ENCODE data around the gene MUC16. TPM values are rescaled to one million over a fixed set of nuclear protein-coding genes. Genes with fewer than 3 reads are reported as not detected.

MUC16 gene
- total RNA-seq, 4 donors from 2014 or later: 0.02 to 0.55 (median 0.04) TPM; not detected in 1

- H3K4me3 ChIP-seq (ENCODE audit: low read depth, poor library complexity, severe bottlenecking): no peak overlapping the region
- intact Hi-C loops (cut with DNase I; ENCODE audit: low total_unique reads): no loop called here
- no peak for DNase-seq (ENCODE audit: low spot score in 2 of 2)
- TF ChIP-seq, protein P1, sequence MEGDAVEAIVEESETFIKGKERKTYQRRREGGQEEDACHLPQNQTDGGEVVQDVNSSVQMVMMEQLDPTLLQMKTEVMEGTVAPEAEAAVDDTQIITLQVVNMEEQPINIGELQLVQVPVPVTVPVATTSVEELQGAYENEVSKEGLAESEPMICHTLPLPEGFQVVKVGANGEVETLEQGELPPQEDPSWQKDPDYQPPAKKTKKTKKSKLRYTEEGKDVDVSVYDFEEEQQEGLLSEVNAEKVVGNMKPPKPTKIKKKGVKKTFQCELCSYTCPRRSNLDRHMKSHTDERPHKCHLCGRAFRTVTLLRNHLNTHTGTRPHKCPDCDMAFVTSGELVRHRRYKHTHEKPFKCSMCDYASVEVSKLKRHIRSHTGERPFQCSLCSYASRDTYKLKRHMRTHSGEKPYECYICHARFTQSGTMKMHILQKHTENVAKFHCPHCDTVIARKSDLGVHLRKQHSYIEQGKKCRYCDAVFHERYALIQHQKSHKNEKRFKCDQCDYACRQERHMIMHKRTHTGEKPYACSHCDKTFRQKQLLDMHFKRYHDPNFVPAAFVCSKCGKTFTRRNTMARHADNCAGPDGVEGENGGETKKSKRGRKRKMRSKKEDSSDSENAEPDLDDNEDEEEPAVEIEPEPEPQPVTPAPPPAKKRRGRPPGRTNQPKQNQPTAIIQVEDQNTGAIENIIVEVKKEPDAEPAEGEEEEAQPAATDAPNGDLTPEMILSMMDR (IDR thresholded peaks at IDR 0.05): no peak
- no peak for TF ChIP-seq POLR2A (IDR thresholded peaks at IDR 0.05)
- WGBS, 2 donors: 89 to 93% methylated on average over 5 of the region's 5 CpGs
Observed at GRCh38 chr19:9000933-9001332, 9.3 kb downstream of the MUC16 start.

- no peak for DNase-seq (ENCODE audit: low spot score in 2 of 2)
- TF ChIP-seq, protein P1 (IDR thresholded peaks at IDR 0.05): no peak
- TF ChIP-seq POLR2A (IDR thresholded peaks at IDR 0.05): no peak
- H3K4me3 ChIP-seq (ENCODE audit: low read depth, poor library complexity, severe bottlenecking): no peak overlapping the region
- intact Hi-C loops (cut with DNase I; ENCODE audit: low total_unique reads): no loop called here
- WGBS, 2 donors: 80 to 83% methylated on average over 10 of the region's 10 CpGs
Observed at GRCh38 chr19:8988204-8988603, 22.0 kb downstream of the MUC16 start.

DNA sequence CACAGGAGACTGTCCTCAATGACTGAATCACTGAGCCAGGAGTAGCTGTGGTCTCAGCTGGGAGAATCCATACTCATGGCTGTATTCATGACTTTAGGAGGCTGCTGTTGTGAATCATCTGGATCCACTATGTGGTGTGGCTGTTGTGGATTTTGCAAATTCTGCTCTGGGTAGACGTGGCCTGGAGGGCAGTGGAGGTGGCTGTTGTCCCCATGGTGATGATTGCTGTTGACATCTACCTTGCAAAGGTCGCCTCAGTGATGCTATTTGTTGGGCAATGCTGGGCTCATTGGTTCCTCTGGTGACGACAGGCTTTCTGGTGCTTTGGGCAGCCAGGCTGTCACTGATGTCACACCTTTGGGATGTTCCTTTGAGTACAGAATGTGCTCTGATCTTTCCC, 23.9 kb downstream of the MUC16 start:
- intact Hi-C loops (cut with DNase I; ENCODE audit: low total_unique reads): no loop called here
- WGBS, 2 donors: 59 to 67% methylated on average over 3 of the region's 3 CpGs
- DNase-seq (ENCODE audit: low spot score in 2 of 2): no peak
- no peak overlapping the region for H3K4me3 ChIP-seq (ENCODE audit: low read depth, poor library complexity, severe bottlenecking)
- no peak for TF ChIP-seq POLR2A (IDR thresholded peaks at IDR 0.05)
- TF ChIP-seq, protein P1 (IDR thresholded peaks at IDR 0.05): no peak

- intact Hi-C loops (cut with DNase I; ENCODE audit: low total_unique reads): no loop called here
- TF ChIP-seq, protein P1 (IDR thresholded peaks at IDR 0.05): no peak
- TF ChIP-seq POLR2A (IDR thresholded peaks at IDR 0.05): no peak
- 56 to 62% methylated on average over 5 of the region's 5 CpGs for WGBS, 2 donors
- H3K4me3 ChIP-seq (ENCODE audit: low read depth, poor library complexity, severe bottlenecking): no peak overlapping the region
- no peak for DNase-seq (ENCODE audit: low spot score in 2 of 2)
Observed at GRCh38 chr19:8973501-8974091, 36.6 kb downstream of the MUC16 start.

GRCh38 chr19:8965887-8966286, 44.3 kb downstream of the MUC16 start:
- WGBS, 2 donors: 51 to 53% methylated on average over 4 of the region's 4 CpGs
- intact Hi-C loops (cut with DNase I; ENCODE audit: low total_unique reads): no loop called here
- no peak overlapping the region for H3K4me3 ChIP-seq (ENCODE audit: low read depth, poor library complexity, severe bottlenecking)
- no peak for TF ChIP-seq POLR2A (IDR thresholded peaks at IDR 0.05)
- TF ChIP-seq, protein P1 (IDR thresholded peaks at IDR 0.05): no peak
- no peak for DNase-seq (ENCODE audit: low spot score in 2 of 2)

Other genes starting within 250 kb of the MUC16 start
- 10 to 100 TPM; 17.0 to 47.1 (median 29.5) TPM for gene ZNF558, start 178.1 kb downstream of the MUC16 start, total RNA-seq
- gene MBD3L1, start 178.0 kb downstream of the MUC16 start, total RNA-seq: not detected
- gene OR1M1, start 76.7 kb upstream of the MUC16 start, total RNA-seq: not detected
- not detected for gene OR7G2, start 97.1 kb upstream of the MUC16 start, total RNA-seq
- gene OR7G1, start 105.4 kb upstream of the MUC16 start, total RNA-seq: not detected
- gene OR7G3, start 116.5 kb upstream of the MUC16 start, total RNA-seq: not detected
- 10 to 100 TPM; 19.4 to 32.4 (median 29.3) TPM for gene ZNF317, start 130.0 kb upstream of the MUC16 start, total RNA-seq
- not detected for gene OR7D2, start 168.6 kb upstream of the MUC16 start, total RNA-seq
- not detected for gene OR7D4, start 209.2 kb upstream of the MUC16 start, total RNA-seq
- not detected for gene OR7E24, start 240.5 kb upstream of the MUC16 start, total RNA-seq